ENCODE results near the gene SPDYE2. TPM values are rescaled to one million over a fixed set of nuclear protein-coding genes. Genes with fewer than 3 reads are reported as not detected.
"Not testable (repeated sequence)": the region's sequence is repeated elsewhere in the genome, so short reads cannot be mapped to it uniquely, and the experiment has no call there.

SPDYE2 gene
- total RNA-seq, 2 experiments from 2014 or later: not detected

- H3K4me1 ChIP-seq (ENCODE audit: insufficient read depth, low read length, poor library complexity, severe bottlenecking); H3K36me3 ChIP-seq (ENCODE audit: insufficient read depth, low read length); H3K4me3 ChIP-seq (ENCODE audit: low read depth, low read length, poor library complexity, severe bottlenecking); intact Hi-C loops (cut with micrococcal nuclease; ENCODE audit: unreplicated experiment); H3K79me2 ChIP-seq (ENCODE audit: insufficient read depth, low read depth, low read length); CTCF ChIA-PET (ENCODE audit: unreplicated experiment); H4K20me1 ChIP-seq (ENCODE audit: insufficient read depth, low read length); H3K9me3 ChIP-seq (ENCODE audit: low read length); H2AFZ ChIP-seq (ENCODE audit: low read length); DNase-seq (ENCODE audit: low spot score); BruUV-seq (replicated peaks); H3K9me2 ChIP-seq (ENCODE audit: insufficient read depth, low read length); H3K4me2 ChIP-seq (ENCODE audit: low read length); H3K27ac ChIP-seq (ENCODE audit: low read depth, low read length, poor library complexity, severe bottlenecking); POLR2A ChIA-PET: not testable (repeated sequence)
These were observed 26.2 kb upstream of the SPDYE2 start for GRCh38 chr7:102524803-102525202.

- intact Hi-C loops (cut with micrococcal nuclease; ENCODE audit: unreplicated experiment); H3K4me2 ChIP-seq (ENCODE audit: low read length); H3K9me2 ChIP-seq (ENCODE audit: insufficient read depth, low read length); H3K9me3 ChIP-seq (ENCODE audit: low read length); CTCF ChIA-PET (ENCODE audit: unreplicated experiment); DNase-seq (ENCODE audit: low spot score); H3K27ac ChIP-seq (ENCODE audit: low read depth, low read length, poor library complexity, severe bottlenecking); H3K4me3 ChIP-seq (ENCODE audit: low read depth, low read length, poor library complexity, severe bottlenecking); H3K4me1 ChIP-seq (ENCODE audit: insufficient read depth, low read length, poor library complexity, severe bottlenecking); H3K36me3 ChIP-seq (ENCODE audit: insufficient read depth, low read length); H3K79me2 ChIP-seq (ENCODE audit: insufficient read depth, low read depth, low read length); H4K20me1 ChIP-seq (ENCODE audit: insufficient read depth, low read length); H2AFZ ChIP-seq (ENCODE audit: low read length); BruUV-seq (replicated peaks); POLR2A ChIA-PET: not testable (repeated sequence)
These were observed 23.8 kb upstream of the SPDYE2 start for GRCh38 chr7:102527182-102527581.

GRCh38 chr7:102527822-102528793 lies 22.9 kb upstream of the SPDYE2 start:
- H3K9me3 ChIP-seq (ENCODE audit: low read length); H2AFZ ChIP-seq (ENCODE audit: low read length); H3K79me2 ChIP-seq (ENCODE audit: insufficient read depth, low read depth, low read length); CTCF ChIA-PET (ENCODE audit: unreplicated experiment); H3K4me3 ChIP-seq (ENCODE audit: low read depth, low read length, poor library complexity, severe bottlenecking); H3K4me2 ChIP-seq (ENCODE audit: low read length); H3K4me1 ChIP-seq (ENCODE audit: insufficient read depth, low read length, poor library complexity, severe bottlenecking); H3K36me3 ChIP-seq (ENCODE audit: insufficient read depth, low read length); BruUV-seq (replicated peaks); intact Hi-C loops (cut with micrococcal nuclease; ENCODE audit: unreplicated experiment); H3K27ac ChIP-seq (ENCODE audit: low read depth, low read length, poor library complexity, severe bottlenecking); H3K9me2 ChIP-seq (ENCODE audit: insufficient read depth, low read length); H4K20me1 ChIP-seq (ENCODE audit: insufficient read depth, low read length); DNase-seq (ENCODE audit: low spot score); POLR2A ChIA-PET: not testable (repeated sequence)

- DNase-seq (ENCODE audit: low spot score); H3K4me3 ChIP-seq (ENCODE audit: low read depth, low read length, poor library complexity, severe bottlenecking); H3K36me3 ChIP-seq (ENCODE audit: insufficient read depth, low read length); H3K9me2 ChIP-seq (ENCODE audit: insufficient read depth, low read length); H3K4me2 ChIP-seq (ENCODE audit: low read length); H3K79me2 ChIP-seq (ENCODE audit: insufficient read depth, low read depth, low read length); BruUV-seq (replicated peaks); POLR2A ChIA-PET; H4K20me1 ChIP-seq (ENCODE audit: insufficient read depth, low read length); CTCF ChIA-PET (ENCODE audit: unreplicated experiment); H2AFZ ChIP-seq (ENCODE audit: low read length); H3K4me1 ChIP-seq (ENCODE audit: insufficient read depth, low read length, poor library complexity, severe bottlenecking); intact Hi-C loops (cut with micrococcal nuclease; ENCODE audit: unreplicated experiment); H3K9me3 ChIP-seq (ENCODE audit: low read length); H3K27ac ChIP-seq (ENCODE audit: low read depth, low read length, poor library complexity, severe bottlenecking): not testable (repeated sequence)
These were observed 19.4 kb upstream of the SPDYE2 start for GRCh38 chr7:102531583-102531982.

GRCh38 chr7:102532127-102532526 lies 18.9 kb upstream of the SPDYE2 start:
- CTCF ChIA-PET (ENCODE audit: unreplicated experiment); DNase-seq (ENCODE audit: low spot score); H3K4me2 ChIP-seq (ENCODE audit: low read length); H2AFZ ChIP-seq (ENCODE audit: low read length); H4K20me1 ChIP-seq (ENCODE audit: insufficient read depth, low read length); POLR2A ChIA-PET; H3K36me3 ChIP-seq (ENCODE audit: insufficient read depth, low read length); H3K4me1 ChIP-seq (ENCODE audit: insufficient read depth, low read length, poor library complexity, severe bottlenecking); H3K9me2 ChIP-seq (ENCODE audit: insufficient read depth, low read length); H3K9me3 ChIP-seq (ENCODE audit: low read length); H3K79me2 ChIP-seq (ENCODE audit: insufficient read depth, low read depth, low read length); H3K4me3 ChIP-seq (ENCODE audit: low read depth, low read length, poor library complexity, severe bottlenecking); H3K27ac ChIP-seq (ENCODE audit: low read depth, low read length, poor library complexity, severe bottlenecking); intact Hi-C loops (cut with micrococcal nuclease; ENCODE audit: unreplicated experiment): not testable (repeated sequence)
- TSS peak; percentile 49 for BruUV-seq (replicated peaks)

GRCh38 chr7:102535062-102535615 lies 15.9 kb upstream of the SPDYE2 start:
- H3K4me1 ChIP-seq (ENCODE audit: insufficient read depth, low read length, poor library complexity, severe bottlenecking); H3K4me3 ChIP-seq (ENCODE audit: low read depth, low read length, poor library complexity, severe bottlenecking); H3K36me3 ChIP-seq (ENCODE audit: insufficient read depth, low read length); H3K9me2 ChIP-seq (ENCODE audit: insufficient read depth, low read length); intact Hi-C loops (cut with micrococcal nuclease; ENCODE audit: unreplicated experiment); BruUV-seq (replicated peaks); POLR2A ChIA-PET; H4K20me1 ChIP-seq (ENCODE audit: insufficient read depth, low read length); DNase-seq (ENCODE audit: low spot score); CTCF ChIA-PET (ENCODE audit: unreplicated experiment); H3K4me2 ChIP-seq (ENCODE audit: low read length); H2AFZ ChIP-seq (ENCODE audit: low read length); H3K79me2 ChIP-seq (ENCODE audit: insufficient read depth, low read depth, low read length); H3K9me3 ChIP-seq (ENCODE audit: low read length); H3K27ac ChIP-seq (ENCODE audit: low read depth, low read length, poor library complexity, severe bottlenecking): not testable (repeated sequence)
